Thyroid gland (tissue), 4 donors: ENCODE data around the gene UGT3A2.

Experiments used
- CTCF ChIP-seq, 6 experiments: fragments of 200-600 bp in 3 of 6; fragments of 450-650 bp in 3 of 6; sonication (generic) in 3 of 6; IDR thresholded peaks; one replicate each; pipeline ENCODE4 v1.5.1; 2016 to 2019; ENCODE audit warnings: antibody characterized with exemption in 6 of 6, mild to moderate bottlenecking in 2 of 6, inconsistent platforms in 1 of 6, moderate library complexity in 1 of 6
- POLR2A ChIP-seq, 2 donors: fragments of 450-650 bp; IDR thresholded peaks; one replicate each; pipeline ENCODE4 v1.6.1; 2017; ENCODE audit warnings: antibody characterized with exemption in 2 of 2, mild to moderate bottlenecking in 2 of 2, moderate library complexity in 1 of 2

DNA sequence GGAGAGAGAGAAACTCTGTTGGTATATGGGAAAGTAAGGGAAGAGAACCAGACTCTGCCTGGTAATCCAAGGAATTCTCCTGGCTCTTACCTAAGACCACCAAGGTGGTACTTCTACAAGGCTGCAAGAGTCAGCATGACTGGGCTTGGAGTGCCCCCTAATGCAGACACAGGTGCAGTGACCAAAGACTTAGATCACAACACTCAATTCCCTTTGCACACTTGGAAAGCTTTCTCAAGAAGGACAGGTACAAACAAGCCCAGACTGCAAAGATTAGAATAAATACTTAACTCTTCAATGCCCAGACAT, 25.2 kb downstream of the UGT3A2 start:
- TF ChIP-seq CTCF (IDR thresholded peaks at IDR 0.05) (peak in 1 of 6 experiments; percentile 31), POLR2A (IDR thresholded peaks at IDR 0.05) (no peak)
